Trophoblast cell (in vitro differentiated cells and primary cell): ENCODE measurements around the gene RPS16.
"Not testable (repeated sequence)": the region's sequence is repeated elsewhere in the genome, so short reads cannot be mapped to it uniquely, and the experiment has no call there.

Experiments used
- DNase-seq, 2 donors: peaks; one replicate each; pipeline ENCODE4 v3.0.0-alpha.2; 2016
- H2AFZ ChIP-seq: 2 replicates; pipeline ENCODE4 v1.6.1; 2013; ENCODE audit warnings: low read length, moderate library complexity, mild to moderate bottlenecking; ENCODE audit not compliant: insufficient read depth, poor library complexity
- H2AK5ac ChIP-seq: 2 replicates; pipeline ENCODE4 v1.6.1; 2013; ENCODE audit warnings: mild to moderate bottlenecking, low read length
- H2BK120ac ChIP-seq: 2 replicates; pipeline ENCODE4 v1.6.1; 2013; ENCODE audit warnings: low read length, mild to moderate bottlenecking, moderate library complexity; ENCODE audit not compliant: insufficient read depth, poor library complexity
- H2BK12ac ChIP-seq: 2 replicates; pipeline ENCODE4 v1.6.1; 2013; ENCODE audit warnings: mild to moderate bottlenecking, low read length, moderate library complexity
- H2BK5ac ChIP-seq: 2 replicates; pipeline ENCODE4 v1.6.1; 2013; ENCODE audit warnings: low read length, low read depth, moderate library complexity, mild to moderate bottlenecking; ENCODE audit not compliant: poor library complexity
- H3K14ac ChIP-seq: 2 replicates; pipeline ENCODE4 v1.6.1; 2013; ENCODE audit warnings: mild to moderate bottlenecking, low read length
- H3K18ac ChIP-seq: 2 replicates; pipeline ENCODE4 v1.6.1; 2013; ENCODE audit warnings: mild to moderate bottlenecking, low read length
- H3K23ac ChIP-seq: 2 replicates; pipeline ENCODE4 v1.6.1; 2013; ENCODE audit warnings: low read length
- H3K27ac ChIP-seq: 2 replicates; pipeline ENCODE4 v1.5.1; 2013; ENCODE audit warnings: low read depth, mild to moderate bottlenecking, inconsistent platforms, low read length, moderate library complexity
- H3K27me3 ChIP-seq: 2 replicates; pipeline ENCODE4 v1.6.1; 2013; ENCODE audit warnings: inconsistent platforms, mild to moderate bottlenecking, low read length, moderate library complexity; ENCODE audit not compliant: insufficient read depth
- H3K36me3 ChIP-seq, 2 experiments: 1 replicate in 1 of 2; 2 replicates in 1 of 2; pipeline ENCODE4 v1.6.1; 2013; ENCODE audit warnings: low read length in 2 of 2, mild to moderate bottlenecking in 2 of 2, moderate library complexity in 1 of 2; ENCODE audit not compliant: insufficient read depth in 2 of 2, control insufficient read depth in 1 of 2
- H3K4ac ChIP-seq: 2 replicates; pipeline ENCODE4 v1.6.1; 2013; ENCODE audit warnings: low read depth, mild to moderate bottlenecking, low read length, moderate library complexity
- H3K4me1 ChIP-seq, 2 experiments: 1 replicate in 1 of 2; 2 replicates in 1 of 2; pipeline ENCODE4 v1.6.1; 2013; ENCODE audit warnings: low read length in 2 of 2, mild to moderate bottlenecking in 2 of 2, moderate library complexity in 1 of 2; ENCODE audit not compliant: insufficient read depth in 2 of 2, control insufficient read depth in 1 of 2
- H3K4me2 ChIP-seq: 2 replicates; pipeline ENCODE4 v1.6.1; 2013; ENCODE audit warnings: inconsistent platforms, mild to moderate bottlenecking, low read length, moderate library complexity
- H3K4me3 ChIP-seq: 2 replicates; pipeline ENCODE4 v1.5.1; 2013; ENCODE audit warnings: mild to moderate bottlenecking, low read depth, low read length, inconsistent platforms
- H3K79me1 ChIP-seq: one replicate; pipeline ENCODE4 v1.6.1; 2013; ENCODE audit warnings: low read length
- H3K79me2 ChIP-seq: 2 replicates; pipeline ENCODE4 v1.6.1; 2013; ENCODE audit warnings: low read length, mild to moderate bottlenecking; ENCODE audit not compliant: control insufficient read depth, insufficient read depth, poor library complexity
- H3K9ac ChIP-seq: 2 replicates; pipeline ENCODE4 v1.6.1; 2013; ENCODE audit warnings: mild to moderate bottlenecking, low read length
- H3K9me3 ChIP-seq: 2 replicates; pipeline ENCODE4 v1.6.1; 2013; ENCODE audit warnings: low read depth, mild to moderate bottlenecking, control low read depth, inconsistent platforms, low read length; ENCODE audit not compliant: insufficient read depth
- H4K12ac ChIP-seq: 2 replicates; pipeline ENCODE4 v1.6.1; 2013; ENCODE audit warnings: low read depth, mild to moderate bottlenecking, low read length, moderate library complexity
- H4K8ac ChIP-seq: 2 replicates; pipeline ENCODE4 v1.6.1; 2013; ENCODE audit warnings: low read depth, mild to moderate bottlenecking, low read length, moderate library complexity
- H4K91ac ChIP-seq: one replicate; pipeline ENCODE4 v1.6.1; 2013; ENCODE audit warnings: low read depth, mild to moderate bottlenecking, low read length, moderate library complexity
- WGBS: extraction: QIAGEN DNeasy Blood & Tissue Kit; methylation state at CpG from one replicate; pipeline ENCODE4 v1.1.7; 2013; ENCODE audit warnings: missing lambda C conversion rate; ENCODE audit not compliant: insufficient read length, insufficient coverage; ENCODE audit errors: extremely low coverage; 5-methylcytosine and 5-hydroxymethylcytosine counted together

The RPS16 gene

DNA sequence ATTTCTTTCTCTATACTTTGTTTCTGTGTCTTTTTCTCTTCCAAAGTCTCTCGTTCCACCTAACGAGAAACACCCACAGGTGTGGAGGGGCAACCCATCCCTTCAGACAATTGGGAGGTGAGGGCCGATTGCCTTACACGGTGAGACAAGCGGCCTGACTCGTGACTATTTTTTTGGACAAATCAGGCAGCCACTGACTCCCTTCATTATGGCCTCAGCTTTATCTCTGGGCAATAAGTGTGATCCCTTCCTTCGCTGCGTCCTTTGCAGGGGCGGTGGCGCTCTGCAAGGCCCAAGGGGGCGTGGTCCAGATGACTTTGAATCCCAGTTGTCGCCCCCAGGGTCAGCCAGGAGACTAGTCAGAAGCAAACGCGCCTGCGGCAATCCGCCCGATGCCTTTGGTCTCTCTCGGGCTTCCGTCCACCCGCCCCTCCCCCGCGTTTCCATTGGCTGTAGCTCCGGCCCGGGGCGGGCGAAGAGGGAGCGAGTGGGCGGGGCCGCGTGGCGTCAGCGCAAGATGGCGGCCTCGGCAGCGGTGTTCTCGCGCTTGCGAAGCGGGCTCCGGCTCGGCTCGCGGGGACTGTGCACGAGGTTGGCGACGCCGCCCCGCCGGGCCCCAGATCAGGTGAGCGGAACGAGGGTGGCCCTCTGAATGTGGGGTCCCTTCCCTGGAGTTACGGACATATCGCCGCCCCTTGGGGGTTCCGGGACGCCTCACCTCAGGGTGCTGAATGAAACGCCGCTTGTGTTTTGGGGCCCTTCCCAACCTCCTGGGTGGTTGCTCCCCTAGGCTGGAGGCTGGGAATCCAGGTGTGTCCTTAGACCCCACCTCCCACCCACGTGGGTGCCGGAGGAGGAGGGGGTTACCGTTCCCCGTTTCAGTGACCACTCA lies 44.8 kb upstream of the RPS16 start, which contains the start of gene TIMM50:
Gene TIMM50, plus strand, starts transcription at position 502 of the 892 bp plus-strand sequence. Its CDS starts 16 bp downstream, at position 518.
- H3K4me1 ChIP-seq: peaks cover 7 to 9% of the 10 kb centered on the region in 2 experiments
- no CpG with 5 or more reads among the region's 62 CpGs for WGBS
- H3K9me3 ChIP-seq: no peaks in the 10 kb centered on the region
- peak; percentile 99 for DNase-seq
- no peak within 1 kb of the TSS for H2BK12ac ChIP-seq
- no peak within 1 kb of the TSS for H3K23ac ChIP-seq
- peaks cover 19 to 20% of the 10 kb centered on the region in 2 experiments for H3K36me3 ChIP-seq
- H2BK120ac ChIP-seq: peak within 1 kb of the TSS; percentile 80
- peak within 1 kb of the TSS; percentile 100 for H2AFZ ChIP-seq
- H3K79me1 ChIP-seq: peaks cover 7% of the 10 kb centered on the region
- peak within 1 kb of the TSS; percentile 98 for H4K8ac ChIP-seq
- peak within 1 kb of the TSS; percentile 51 for H3K27ac ChIP-seq
- peak within 1 kb of the TSS; percentile 76 for H3K14ac ChIP-seq
- H4K91ac ChIP-seq: peak within 1 kb of the TSS; percentile 84
- no peaks in the 10 kb centered on the region for H3K27me3 ChIP-seq
- peak within 1 kb of the TSS; percentile 65 for H3K18ac ChIP-seq
- H3K9ac ChIP-seq: peak within 1 kb of the TSS; percentile 97
- peak within 1 kb of the TSS; percentile 92 for H4K12ac ChIP-seq
- peak within 1 kb of the TSS; percentile 93 for H3K4me3 ChIP-seq
- H3K4me2 ChIP-seq: peak within 1 kb of the TSS; percentile 90
- peak within 1 kb of the TSS; percentile 90 for H2AK5ac ChIP-seq
- H3K4ac ChIP-seq: peak within 1 kb of the TSS; percentile 75
- peaks cover 9% of the 10 kb centered on the region for H3K79me2 ChIP-seq
- peak within 1 kb of the TSS; percentile 88 for H2BK5ac ChIP-seq

- peaks cover 9% of the 10 kb centered on the region for H3K79me2 ChIP-seq
- no peak overlapping the region for H2BK12ac ChIP-seq
- H3K23ac ChIP-seq: no peak overlapping the region
- H3K9ac ChIP-seq: no peak overlapping the region
- H3K27me3 ChIP-seq: no peaks in the 10 kb centered on the region
- H3K18ac ChIP-seq: no peak overlapping the region
- H3K9me3 ChIP-seq: no peaks in the 10 kb centered on the region
- no peak overlapping the region for H4K91ac ChIP-seq
- H4K8ac ChIP-seq: peak overlapping the region; percentile 80
- peak overlapping the region; percentile 55 for H4K12ac ChIP-seq
- H3K27ac ChIP-seq: no peak overlapping the region
- H3K36me3 ChIP-seq: peaks cover 23% of the 10 kb centered on the region in 2 experiments
- H3K4me3 ChIP-seq: no peak overlapping the region
- H3K79me1 ChIP-seq: peaks cover 7% of the 10 kb centered on the region
- peak overlapping the region; percentile 74 for H3K4me2 ChIP-seq
- no peak overlapping the region for H3K4ac ChIP-seq
- no CpG with 5 or more reads among the region's 10 CpGs for WGBS
- H2BK5ac ChIP-seq: no peak overlapping the region
- no peak overlapping the region for H3K14ac ChIP-seq
- H3K4me1 ChIP-seq: peaks cover 7 to 9% of the 10 kb centered on the region in 2 experiments
- peak; percentile 24 to 61 for DNase-seq
- no peak overlapping the region for H2AFZ ChIP-seq
- peak overlapping the region; percentile 48 for H2BK120ac ChIP-seq
- H2AK5ac ChIP-seq: no peak overlapping the region
These were observed 44.2 kb upstream of the RPS16 start for GRCh38 chr19:39479916-39480315.

DNA sequence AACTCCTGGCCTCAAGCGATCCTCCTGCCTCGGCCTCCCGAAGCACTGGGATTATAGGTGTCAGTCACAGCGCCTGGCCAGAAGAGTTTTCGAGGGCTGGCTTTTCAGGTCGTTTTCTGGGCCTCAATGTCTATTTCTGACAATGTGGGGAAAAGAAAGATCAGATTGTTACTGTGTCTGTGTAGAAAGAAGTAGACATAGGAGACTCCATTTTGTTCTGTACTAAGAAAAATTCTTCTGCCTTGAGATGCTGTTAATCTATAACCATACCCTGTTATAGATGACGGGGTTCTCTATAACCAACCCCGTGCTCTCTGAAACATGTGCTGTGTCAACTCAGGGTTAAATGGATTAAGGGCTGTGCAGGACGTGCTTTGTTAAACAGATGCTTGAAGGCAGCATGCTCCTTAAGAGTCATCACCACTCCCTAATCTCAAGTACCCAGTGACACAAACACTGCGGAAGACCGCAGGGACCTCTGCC lies 43.6 kb upstream of the RPS16 start:
- not testable (repeated sequence) for DNase-seq, H4K8ac ChIP-seq, H3K79me1 ChIP-seq, H3K18ac ChIP-seq, H3K4me1 ChIP-seq, H3K14ac ChIP-seq, H3K9ac ChIP-seq, H3K27ac ChIP-seq, H2BK12ac ChIP-seq, H4K12ac ChIP-seq, H3K9me3 ChIP-seq, H3K27me3 ChIP-seq, H2AFZ ChIP-seq, H3K23ac ChIP-seq, H3K79me2 ChIP-seq, H2BK120ac ChIP-seq, H3K4me3 ChIP-seq, H3K4ac ChIP-seq, H2AK5ac ChIP-seq, H3K4me2 ChIP-seq, H2BK5ac ChIP-seq, H4K91ac ChIP-seq
- H3K36me3 ChIP-seq: peaks cover 28% of the 10 kb centered on the region in 2 experiments
- WGBS: no CpG with 5 or more reads among the region's 11 CpGs

- Histone ChIP-seq H3K27me3 (no peaks in the 10 kb centered on the region), H4K91ac (no peak overlapping the region), H2BK12ac (no peak overlapping the region), H3K27ac (no peak overlapping the region), H2AFZ (no peak overlapping the region), H3K79me2 (peaks cover under 1% of the 10 kb centered on the region), H3K4me1 (peaks cover 0 to 2% of the 10 kb centered on the region in 2 experiments), H3K36me3 (peaks cover 57 to 58% of the 10 kb centered on the region in 2 experiments), H3K79me1 (peaks cover 3% of the 10 kb centered on the region), H3K4me2 (no peak overlapping the region), H3K4ac (no peak overlapping the region), H3K4me3 (no peak overlapping the region), H3K18ac (no peak overlapping the region), H2AK5ac (no peak overlapping the region), H3K9ac (no peak overlapping the region), H4K12ac (no peak overlapping the region), H3K23ac (no peak overlapping the region), H3K14ac (no peak overlapping the region), H2BK5ac (no peak overlapping the region), H3K9me3 (no peaks in the 10 kb centered on the region), H2BK120ac (no peak overlapping the region), H4K8ac (no peak overlapping the region)
- WGBS: no CpG with 5 or more reads among the region's 2 CpGs
- no peak for DNase-seq
These were observed 40.0 kb upstream of the RPS16 start for GRCh38 chr19:39475748-39476147.
